Measurements from ENCODE around the gene CZIB. TPM values are rescaled to one million over a fixed set of nuclear protein-coding genes. Genes with fewer than 3 reads are reported as not detected.

The CZIB gene
- total and polyA plus RNA-seq, 2 of the 13 experiments (the other 11 are each of a cell fraction or from before 2014, with no cell fraction given) = 49.2 to 67.0 TPM

DNA sequence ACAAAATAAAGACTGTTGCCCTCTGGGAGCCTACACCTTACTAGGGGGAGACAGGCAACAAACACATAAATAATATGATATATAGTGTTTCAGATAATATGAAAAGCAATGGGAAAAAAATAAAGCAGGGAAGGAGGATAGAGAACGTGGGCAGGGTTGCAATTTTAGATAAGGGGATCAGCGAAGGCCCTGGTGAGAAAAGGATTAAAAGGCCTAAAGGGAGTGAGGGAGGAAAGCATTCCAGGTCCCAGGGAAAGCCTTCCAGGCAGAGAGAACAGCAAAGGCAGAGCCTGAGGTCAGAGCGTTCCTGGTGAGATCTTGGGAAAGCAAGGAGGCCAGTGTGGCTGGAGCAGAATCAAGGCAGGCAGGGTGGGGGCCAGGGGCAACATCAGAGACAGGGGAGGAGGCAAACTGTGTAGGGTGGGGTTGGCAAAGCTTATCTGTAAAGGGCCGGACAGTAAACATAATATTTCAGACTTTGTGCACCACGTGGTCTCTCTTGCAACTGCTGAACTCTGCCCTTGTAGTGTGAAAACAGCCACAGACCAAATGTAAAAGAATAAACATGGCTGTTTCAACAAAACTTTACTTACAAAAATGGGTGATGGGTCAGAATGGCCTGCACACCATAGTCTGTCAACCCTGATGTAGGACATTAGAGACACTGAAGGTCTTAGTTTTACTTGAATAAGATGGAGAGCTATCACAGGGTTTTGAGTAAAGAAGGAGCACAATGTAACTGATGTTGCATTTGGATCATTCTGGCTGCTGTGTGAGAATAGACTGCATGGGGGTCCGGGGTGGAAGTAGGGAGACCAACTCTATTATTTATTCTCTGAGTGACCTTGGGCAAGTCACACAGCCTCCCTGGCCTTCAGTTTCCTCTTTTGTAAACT lies 37.1 kb downstream of the CZIB start:
- H3K4me1 ChIP-seq (ENCODE audit: insufficient read depth, low read length) = peaks cover 84% of the 10 kb centered on the region
- no TSS peak for BruUV-seq (replicated peaks)
- 0 out of 5 replicates have a peak, but pooled peaks cover 0 to 4% of the 10 kb centered on the region in 2 experiments for H3K27me3 ChIP-seq (ENCODE audit: control insufficient read depth in 1 of 2, insufficient read depth in 2 of 2, low read length in 2 of 2)
- peak overlapping the region; percentile 98 for H3K4me2 ChIP-seq (ENCODE audit: low read depth, low read length)
- FAIRE-seq = peak; percentile 99
- WGBS (ENCODE audit: low lambda C conversion rate) = under 1% methylated on average over 6 of the region's 6 CpGs
- peak; percentile 97 for DNase-seq (ENCODE audit: low spot score)
- no peaks in the 10 kb centered on the region for H3K36me3 ChIP-seq (replicated peaks in 1 of 2; ENCODE audit: control insufficient read depth in 1 of 2, insufficient read depth in 2 of 2, low read length in 2 of 2)
- ChIA-PET POLR2A (interaction anchor here (0.9 to 4.9 kb wide), 21 partner anchors 8 to 262 kb away, joined by 3 to 37 read pairs (median 6); partner anchors contain the start of genes ECHDC2 and MAGOH), CTCF (ENCODE audit: low intra/inter-chr PET ratio, low total read pairs) (no interaction called here)
- no peaks in the 10 kb centered on the region for H3K9me3 ChIP-seq (ENCODE audit: low read length)
- no peaks in the 10 kb centered on the region for H3K79me2 ChIP-seq (ENCODE audit: insufficient read depth, low read length)
- H4K20me1 ChIP-seq (ENCODE audit: insufficient read depth, low read length) = no peaks in the 10 kb centered on the region
- in situ Hi-C loops (cut with HindIII; ENCODE audit: extremely low pct_ligation_motif_present, low pct_unique_long_range_greater_than_20kb) (loop anchor here (5.0 to 10.0 kb wide), 3 partner anchors 56 to 479 kb away; partner anchors contain the start of gene ECHDC2), intact Hi-C loops (cut with micrococcal nuclease; ENCODE audit: unreplicated experiment) (loop anchor here (1.0 to 10.0 kb wide), 8 partner anchors 22 to 481 kb away; partner anchors contain the start of gene ECHDC2)
- peak overlapping the region; percentile 79 for H3K9ac ChIP-seq (ENCODE audit: insufficient read depth, low read depth, low read length)
- peak overlapping the region; percentile 90 for H3K27ac ChIP-seq (ENCODE audit: extremely low read length, insufficient read depth, low read length)
- peak overlapping the region; percentile 35 to 68 (median 41) for H3K4me3 ChIP-seq (replicated peaks in 1 of 3; ENCODE audit: insufficient read depth in 1 of 3, low read depth in 2 of 3, low read length in 3 of 3)
- ATAC-seq = peak; percentile 92
- H2AFZ ChIP-seq (ENCODE audit: low read length) = no peak overlapping the region
- TF ChIP-seq NCOA5 (CRISPR knock-in tag; IDR thresholded peaks at IDR 0.05) = no peak
- TF ChIP-seq ZNF747 (CRISPR knock-in tag; IDR thresholded peaks at IDR 0.05; ENCODE audit: borderline replicate concordance) = peak; percentile 67; the same call in 1 of the 2 replicates
- TF ChIP-seq, protein P1, sequence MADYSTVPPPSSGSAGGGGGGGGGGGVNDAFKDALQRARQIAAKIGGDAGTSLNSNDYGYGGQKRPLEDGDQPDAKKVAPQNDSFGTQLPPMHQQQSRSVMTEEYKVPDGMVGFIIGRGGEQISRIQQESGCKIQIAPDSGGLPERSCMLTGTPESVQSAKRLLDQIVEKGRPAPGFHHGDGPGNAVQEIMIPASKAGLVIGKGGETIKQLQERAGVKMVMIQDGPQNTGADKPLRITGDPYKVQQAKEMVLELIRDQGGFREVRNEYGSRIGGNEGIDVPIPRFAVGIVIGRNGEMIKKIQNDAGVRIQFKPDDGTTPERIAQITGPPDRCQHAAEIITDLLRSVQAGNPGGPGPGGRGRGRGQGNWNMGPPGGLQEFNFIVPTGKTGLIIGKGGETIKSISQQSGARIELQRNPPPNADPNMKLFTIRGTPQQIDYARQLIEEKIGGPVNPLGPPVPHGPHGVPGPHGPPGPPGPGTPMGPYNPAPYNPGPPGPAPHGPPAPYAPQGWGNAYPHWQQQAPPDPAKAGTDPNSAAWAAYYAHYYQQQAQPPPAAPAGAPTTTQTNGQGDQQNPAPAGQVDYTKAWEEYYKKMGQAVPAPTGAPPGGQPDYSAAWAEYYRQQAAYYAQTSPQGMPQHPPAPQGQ (CRISPR knock-in tag; IDR thresholded peaks at IDR 0.05; ENCODE audit: borderline replicate concordance) = no peak
- TF ChIP-seq CEBPG (CRISPR knock-in tag; IDR thresholded peaks at IDR 0.05) = peak; percentile 86
- TF ChIP-seq, protein P2, sequence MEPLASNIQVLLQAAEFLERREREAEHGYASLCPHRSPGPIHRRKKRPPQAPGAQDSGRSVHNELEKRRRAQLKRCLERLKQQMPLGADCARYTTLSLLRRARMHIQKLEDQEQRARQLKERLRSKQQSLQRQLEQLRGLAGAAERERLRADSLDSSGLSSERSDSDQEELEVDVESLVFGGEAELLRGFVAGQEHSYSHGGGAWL (CRISPR knock-in tag; IDR thresholded peaks at IDR 0.05) = no peak
- TF ChIP-seq ZNF788 (CRISPR knock-in tag; IDR thresholded peaks at IDR 0.05; ENCODE audit: borderline replicate concordance) = peak; percentile 60; the same call in 1 of the 2 replicates
- no peak for TF ChIP-seq PCBP2 (optimal IDR thresholded peaks at IDR 0.05; ENCODE audit: low read depth, low read length, poor library complexity, severe bottlenecking)
- no peak for TF ChIP-seq HES4 (CRISPR knock-in tag; IDR thresholded peaks at IDR 0.05; ENCODE audit: borderline replicate concordance)
- TF ChIP-seq, protein P3, sequence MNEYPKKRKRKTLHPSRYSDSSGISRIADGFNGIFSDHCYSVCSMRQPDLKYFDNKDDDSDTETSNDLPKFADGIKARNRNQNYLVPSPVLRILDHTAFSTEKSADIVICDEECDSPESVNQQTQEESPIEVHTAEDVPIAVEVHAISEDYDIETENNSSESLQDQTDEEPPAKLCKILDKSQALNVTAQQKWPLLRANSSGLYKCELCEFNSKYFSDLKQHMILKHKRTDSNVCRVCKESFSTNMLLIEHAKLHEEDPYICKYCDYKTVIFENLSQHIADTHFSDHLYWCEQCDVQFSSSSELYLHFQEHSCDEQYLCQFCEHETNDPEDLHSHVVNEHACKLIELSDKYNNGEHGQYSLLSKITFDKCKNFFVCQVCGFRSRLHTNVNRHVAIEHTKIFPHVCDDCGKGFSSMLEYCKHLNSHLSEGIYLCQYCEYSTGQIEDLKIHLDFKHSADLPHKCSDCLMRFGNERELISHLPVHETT (CRISPR knock-in tag; conservative IDR thresholded peaks at IDR 0.05) = no peak
- TF ChIP-seq AGO2 (optimal IDR thresholded peaks at IDR 0.05; ENCODE audit: low read depth, low read length) = no peak
- TF ChIP-seq, protein P4, sequence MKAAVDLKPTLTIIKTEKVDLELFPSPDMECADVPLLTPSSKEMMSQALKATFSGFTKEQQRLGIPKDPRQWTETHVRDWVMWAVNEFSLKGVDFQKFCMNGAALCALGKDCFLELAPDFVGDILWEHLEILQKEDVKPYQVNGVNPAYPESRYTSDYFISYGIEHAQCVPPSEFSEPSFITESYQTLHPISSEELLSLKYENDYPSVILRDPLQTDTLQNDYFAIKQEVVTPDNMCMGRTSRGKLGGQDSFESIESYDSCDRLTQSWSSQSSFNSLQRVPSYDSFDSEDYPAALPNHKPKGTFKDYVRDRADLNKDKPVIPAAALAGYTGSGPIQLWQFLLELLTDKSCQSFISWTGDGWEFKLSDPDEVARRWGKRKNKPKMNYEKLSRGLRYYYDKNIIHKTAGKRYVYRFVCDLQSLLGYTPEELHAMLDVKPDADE (CRISPR knock-in tag; IDR thresholded peaks at IDR 0.05) = no peak
- TF ChIP-seq ZNF546 (CRISPR knock-in tag; conservative IDR thresholded peaks at IDR 0.05) = 0 out of 2 replicates have a peak, but pooled peaks have one; percentile 45
- TF ChIP-seq ZNF792 (CRISPR knock-in tag; IDR thresholded peaks at IDR 0.05) = peak; percentile 58; the same call in 1 of the 2 replicates
- TF ChIP-seq, protein P5, sequence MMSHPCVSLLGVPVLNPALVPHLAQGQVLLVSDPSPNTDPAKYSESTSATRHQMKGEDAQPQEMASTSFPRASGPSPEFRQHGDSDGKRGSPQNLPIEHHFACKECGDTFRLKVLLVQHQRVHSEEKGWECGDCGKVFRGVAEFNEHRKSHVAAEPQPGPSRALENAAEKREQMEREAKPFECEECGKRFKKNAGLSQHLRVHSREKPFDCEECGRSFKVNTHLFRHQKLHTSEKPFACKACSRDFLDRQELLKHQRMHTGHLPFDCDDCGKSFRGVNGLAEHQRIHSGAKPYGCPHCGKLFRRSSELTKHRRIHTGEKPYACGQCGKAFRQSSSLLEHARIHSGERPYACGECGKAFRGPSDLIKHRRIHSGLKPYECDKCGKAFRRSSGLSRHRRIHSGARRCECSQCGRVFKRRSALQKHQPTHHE (CRISPR knock-in tag; IDR thresholded peaks at IDR 0.05; ENCODE audit: borderline replicate concordance) = peak; percentile 67; the same call in 1 of the 2 replicates
- TF ChIP-seq BRCA1 (CRISPR knock-in tag; IDR thresholded peaks at IDR 0.05) = peak; percentile 59; the same call in 1 of the 2 replicates
- TF ChIP-seq TOE1 (CRISPR knock-in tag; IDR thresholded peaks at IDR 0.05) = no peak
- no peak for TF ChIP-seq ZNF30 (CRISPR knock-in tag; IDR thresholded peaks at IDR 0.05)

All from HepG2 (cell line).